H1 (cell line): ENCODE data around the gene MESD.

ENCODE experiments used
- CTCF ChIP-seq, 3 experiments: IDR thresholded peaks; 1 replicate in 2 of 3; 2 replicates in 1 of 3; pipeline versions ENCODE4 v1.5.1 to v1.6.1; 2011; ENCODE audit warnings: low read length in 3 of 3, mild to moderate bottlenecking in 3 of 3, inconsistent platforms in 2 of 3, low read depth in 1 of 3, moderate library complexity in 1 of 3; ENCODE audit not compliant: insufficient read depth in 1 of 3; ENCODE audit errors: control extremely low read depth in 1 of 3
- GABPA ChIP-seq: IDR thresholded peaks from 2 replicates; pipeline ENCODE4 v1.6.1; 2011; ENCODE audit warnings: mild to moderate bottlenecking, low read length, moderate library complexity, borderline replicate concordance; ENCODE audit not compliant: insufficient read depth
- POLR2A ChIP-seq, 2 experiments: IDR thresholded peaks; 1 replicate in 1 of 2; 2 replicates in 1 of 2; pipeline ENCODE4 v1.6.1; 2011; ENCODE audit warnings: low read depth in 2 of 2, low read length in 2 of 2, mild to moderate bottlenecking in 2 of 2; ENCODE audit errors: control extremely low read depth in 1 of 2
- RAD21 ChIP-seq, 2 experiments: IDR thresholded peaks in 1 of 2; conservative IDR thresholded peaks in 1 of 2; 2 replicates each; pipeline ENCODE4 v1.6.1; 2011; ENCODE audit warnings: low read depth in 2 of 2, low read length in 2 of 2, improper control_type of control experiment in 1 of 2, inconsistent platforms in 1 of 2, mild to moderate bottlenecking in 1 of 2, moderate library complexity in 1 of 2
- YY1 ChIP-seq: IDR thresholded peaks from 2 replicates; pipeline ENCODE4 v1.6.1; 2011; ENCODE audit warnings: low read depth, mild to moderate bottlenecking, low read length

GRCh38 chr15:80918196-80918783, 71.3 kb downstream of the MESD start:
- no peak for TF ChIP-seq YY1
- TF ChIP-seq RAD21 (IDR thresholded peaks at IDR 0.05 in 1 of 2, conservative IDR thresholded peaks at IDR 0.05 in 1 of 2; ENCODE audit: low read depth in 2 of 2, low read length in 2 of 2): no peak
- TF ChIP-seq POLR2A (IDR thresholded peaks at IDR 0.05; ENCODE audit: control extremely low read depth in 1 of 2, low read depth in 2 of 2, low read length in 2 of 2): no peak
- no peak for TF ChIP-seq GABPA
- TF ChIP-seq CTCF (IDR thresholded peaks at IDR 0.05; ENCODE audit: control extremely low read depth in 1 of 3, insufficient read depth in 1 of 3, low read depth in 1 of 3, low read length in 3 of 3): no peak
